Hepatocyte (in vitro differentiated cells): ENCODE results near the gene KCNJ14.

ENCODE experiments used
- EZH2phosphoT487 ChIP-seq: fragments of 200-600 bp; sonication (generic); IDR thresholded peaks from one replicate; pipeline ENCODE4 v1.6.1; 2018; ENCODE audit warnings: antibody characterized with exemption, mild to moderate bottlenecking, low read depth, moderate library complexity; ENCODE audit not compliant: unreplicated experiment, severe bottlenecking
- TF ChIP-seq, protein P1 (sequence below): fragments of 200-600 bp; sonication (generic); IDR thresholded peaks from 2 replicates; pipeline ENCODE4 v1.5.1; 2016; ENCODE audit warnings: antibody characterized with exemption, mild to moderate bottlenecking; ENCODE audit not compliant: poor library complexity

DNA sequence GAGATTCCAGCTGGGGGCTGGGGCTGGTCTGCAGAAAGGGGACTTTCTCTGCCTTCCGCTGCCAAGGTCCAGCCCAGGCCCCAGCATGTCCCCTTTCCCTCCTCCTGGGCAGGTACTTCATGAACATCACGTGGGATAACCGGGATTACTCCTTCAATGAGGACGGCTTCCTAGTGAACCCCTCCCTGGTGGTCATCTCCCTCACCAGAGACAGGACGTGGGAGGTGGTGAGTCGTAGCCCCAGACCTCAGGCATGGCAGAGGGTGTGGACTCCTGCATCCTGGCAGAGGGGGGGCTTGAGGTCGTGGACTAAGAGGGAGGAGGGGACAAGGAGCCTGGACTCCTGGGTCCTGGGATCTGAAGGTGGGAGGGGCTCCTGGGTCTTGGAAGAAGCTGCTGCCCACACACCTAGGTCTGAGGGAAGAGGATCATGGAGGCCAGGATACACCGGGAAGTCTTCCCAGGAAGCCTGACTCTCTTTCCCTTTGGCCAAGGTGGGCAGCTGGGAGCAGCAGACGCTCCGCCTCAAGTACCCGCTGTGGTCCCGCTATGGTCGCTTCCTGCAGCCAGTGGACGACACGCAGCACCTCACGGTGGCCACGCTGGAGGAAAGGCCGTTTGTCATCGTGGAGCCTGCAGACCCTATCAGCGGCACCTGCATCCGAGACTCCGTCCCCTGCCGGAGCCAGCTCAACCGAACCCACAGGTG, 41.3 kb upstream of the KCNJ14 start:
- TF ChIP-seq, protein P1, sequence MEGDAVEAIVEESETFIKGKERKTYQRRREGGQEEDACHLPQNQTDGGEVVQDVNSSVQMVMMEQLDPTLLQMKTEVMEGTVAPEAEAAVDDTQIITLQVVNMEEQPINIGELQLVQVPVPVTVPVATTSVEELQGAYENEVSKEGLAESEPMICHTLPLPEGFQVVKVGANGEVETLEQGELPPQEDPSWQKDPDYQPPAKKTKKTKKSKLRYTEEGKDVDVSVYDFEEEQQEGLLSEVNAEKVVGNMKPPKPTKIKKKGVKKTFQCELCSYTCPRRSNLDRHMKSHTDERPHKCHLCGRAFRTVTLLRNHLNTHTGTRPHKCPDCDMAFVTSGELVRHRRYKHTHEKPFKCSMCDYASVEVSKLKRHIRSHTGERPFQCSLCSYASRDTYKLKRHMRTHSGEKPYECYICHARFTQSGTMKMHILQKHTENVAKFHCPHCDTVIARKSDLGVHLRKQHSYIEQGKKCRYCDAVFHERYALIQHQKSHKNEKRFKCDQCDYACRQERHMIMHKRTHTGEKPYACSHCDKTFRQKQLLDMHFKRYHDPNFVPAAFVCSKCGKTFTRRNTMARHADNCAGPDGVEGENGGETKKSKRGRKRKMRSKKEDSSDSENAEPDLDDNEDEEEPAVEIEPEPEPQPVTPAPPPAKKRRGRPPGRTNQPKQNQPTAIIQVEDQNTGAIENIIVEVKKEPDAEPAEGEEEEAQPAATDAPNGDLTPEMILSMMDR = no peak
- no peak for TF ChIP-seq EZH2phosphoT487
